Erythroblast (primary cell): ENCODE measurements around the gene MUC5AC.
"Not testable (repeated sequence)": the region's sequence is repeated elsewhere in the genome, so short reads cannot be mapped to it uniquely, and the experiment has no call there.

Experiments
- DNase-seq, 2 experiments: peaks; one replicate each; lab custom pipeline; 2025; lab: John Stamatoyannopoulos, UW
- GATA1 ChIP-seq: IDR thresholded peaks from 2 replicates; pipeline ENCODE4 v1.6.1; 2011; ENCODE audit warnings: low read depth, mild to moderate bottlenecking, control low read depth, low read length, moderate library complexity
- POLR2A ChIP-seq: IDR thresholded peaks from 2 replicates; pipeline ENCODE4 v1.6.1; 2011; ENCODE audit warnings: mild to moderate bottlenecking, low read length

Gene MUC5AC

GRCh38 chr11:1148752-1149180, 9.0 kb upstream of the MUC5AC start:
- TF ChIP-seq POLR2A (no peak), GATA1 (no peak)

GRCh38 chr11:1149545-1149944, 8.2 kb upstream of the MUC5AC start:
- DNase-seq = no peak

More at GRCh38 chr11:1148752-1149180, 9.0 kb upstream of the MUC5AC start:
- no peak for DNase-seq

GRCh38 chr11:1150116-1150515, 7.6 kb upstream of the MUC5AC start:
- DNase-seq = no peak
- no peak for TF ChIP-seq POLR2A
- TF ChIP-seq GATA1 = no peak

More at GRCh38 chr11:1149545-1149944, 8.2 kb upstream of the MUC5AC start:
- no peak for TF ChIP-seq GATA1
- no peak for TF ChIP-seq POLR2A

GRCh38 chr11:1150769-1151365, 6.9 kb upstream of the MUC5AC start:
- DNase-seq = no peak
- TF ChIP-seq GATA1 (no peak), POLR2A (no peak)

GRCh38 chr11:1151366-1152315, 6.1 kb upstream of the MUC5AC start:
- no peak for DNase-seq

GRCh38 chr11:1152316-1153104, 5.2 kb upstream of the MUC5AC start:
- DNase-seq = no peak
- TF ChIP-seq POLR2A (no peak), GATA1 (no peak)

More at GRCh38 chr11:1151366-1152315, 6.1 kb upstream of the MUC5AC start:
- TF ChIP-seq GATA1 = no peak
- TF ChIP-seq POLR2A = no peak

GRCh38 chr11:1153105-1153950, 4.4 kb upstream of the MUC5AC start:
- no peak for DNase-seq
- TF ChIP-seq POLR2A = no peak
- TF ChIP-seq GATA1 = no peak

GRCh38 chr11:1153951-1154493, 3.7 kb upstream of the MUC5AC start:
- TF ChIP-seq POLR2A = no peak
- no peak for TF ChIP-seq GATA1
- peak in 1 of 2 experiments; percentile 18 for DNase-seq

GRCh38 chr11:1154656-1155055, 3.1 kb upstream of the MUC5AC start:
- not testable (repeated sequence) for DNase-seq

GRCh38 chr11:1155274-1155693, 2.5 kb upstream of the MUC5AC start:
- no peak for DNase-seq
- TF ChIP-seq POLR2A = no peak
- no peak for TF ChIP-seq GATA1

- DNase-seq = no peak
- TF ChIP-seq POLR2A (no peak), GATA1 (no peak)
These were observed 1.0 kb upstream of the MUC5AC start for GRCh38 chr11:1156506-1157340.

- no peak for TF ChIP-seq GATA1
- no peak for TF ChIP-seq POLR2A
- DNase-seq = no peak
These were observed 460 bp upstream of the MUC5AC start for GRCh38 chr11:1157341-1157644.
